Kidney (tissue), 14 donors: ENCODE measurements around the gene THOC6. TPM values are rescaled to one million over a fixed set of nuclear protein-coding genes. Genes with fewer than 3 reads are reported as not detected.

ENCODE experiments used
- DNase-seq, 5 donors: peaks; one replicate each; pipeline ENCODE4 v3.0.0-alpha.2; 2013 to 2020
- FAIRE-seq: peaks from 2 replicates; lab custom pipeline; 2012; peaks lifted over from hg19 to GRCh38; lab: Jason Lieb, UNC
- H3K27ac ChIP-seq, 2 donors: one replicate each; pipeline ENCODE4 v1.7.0; 2013; ENCODE audit warnings: low read depth in 2 of 2, low read length in 2 of 2, inconsistent platforms in 1 of 2
- H3K27me3 ChIP-seq: one replicate; pipeline ENCODE4 v1.7.1; 2013; ENCODE audit warnings: low read length, inconsistent platforms; ENCODE audit not compliant: control insufficient read depth, insufficient read depth
- H3K36me3 ChIP-seq, 3 donors: one replicate each; pipeline versions ENCODE4 v1.7.0 to v1.7.1; 2013; ENCODE audit warnings: low read length in 3 of 3, control low read depth in 1 of 3, inconsistent platforms in 1 of 3; ENCODE audit not compliant: insufficient read depth in 3 of 3, control insufficient read depth in 2 of 3
- H3K4me1 ChIP-seq, 3 donors: one replicate each; pipeline versions ENCODE4 v1.7.0 to v1.7.1; 2013; ENCODE audit warnings: low read length in 3 of 3, inconsistent platforms in 1 of 3, low read depth in 1 of 3; ENCODE audit not compliant: control insufficient read depth in 2 of 3, insufficient read depth in 2 of 3
- H3K4me3 ChIP-seq, 3 donors: one replicate each; pipeline versions ENCODE4 v1.7.0 to v1.8.1; 2013; ENCODE audit warnings: low read length in 3 of 3, control low read depth in 1 of 3, inconsistent platforms in 1 of 3
- H3K9ac ChIP-seq, 3 donors: one replicate each; pipeline versions ENCODE4 v1.7.0 to v1.7.1; 2013; ENCODE audit warnings: low read length in 3 of 3, control low read depth in 1 of 3, inconsistent platforms in 1 of 3
- H3K9me3 ChIP-seq, 3 donors: one replicate each; pipeline versions ENCODE4 v1.7.0 to v1.7.1; 2013; ENCODE audit warnings: low read length in 3 of 3, control low read depth in 1 of 3, inconsistent platforms in 1 of 3; ENCODE audit not compliant: control insufficient read depth in 2 of 3, insufficient read depth in 1 of 3
- CTCF ChIP-seq: IDR thresholded peaks from 3 replicates; pipeline ENCODE4 v1.5.1; 2012; ENCODE audit warnings: mild to moderate bottlenecking, moderate library complexity, borderline replicate concordance; ENCODE audit not compliant: insufficient read depth; ENCODE audit errors: extremely low read depth
- intact Hi-C: fragments of 100-400 bp; cut with DNase I; formaldehyde crosslinking; loops from one replicate; pipeline ENCODE4 v1.11.1; 2022
- polyA plus RNA-seq: library from polyadenylated mRNA; stranded (reverse); fragments of 350-450 nt; fragmentation: Illumina TruSeq; extraction: RNeasy Lipid Tissue Mini Kit (QIAGEN cat#74804); gene quantifications from one replicate; pipeline ENCODE4 v1.2.3, GENCODE V29; 2014; ENCODE audit warnings: low read depth, low replicate concordance; ENCODE audit not compliant: insufficient read depth
- total RNA-seq: library from RNA; stranded (reverse); fragmentation: NEBNext Ultra II Directional; extraction: Animal tissue kit (Norgen Biotek cat#: 25700); gene quantifications from one replicate; pipeline ENCODE4 v1.2.1, GENCODE V29; 2021
- donor health status: control.
- donor health status: control.
- donor health status: control.
- donor health status: control.
- donor health status: control.
- donor health status: DM: yes; HTN: yes; CAD: no.
- donor health status: Normal renal cell carcinoma (clear cell type).

THOC6 gene
- total and polyA plus RNA-seq, 2 donors from 2014 or later = 21.2 to 26.1 TPM

GRCh38 chr16:2985462-2985861 is 38.4 kb upstream of the THOC6 start:
- Histone ChIP-seq H3K27me3 (no peaks in the 10 kb centered on the region), H3K9ac (no peak overlapping the region), H3K27ac (no peak overlapping the region), H3K36me3 (no peaks in the 10 kb centered on the region), H3K4me1 (peaks cover 0 to 3% (median 0%) of the 10 kb centered on the region in 3 donors), H3K4me3 (no peak overlapping the region), H3K9me3 (no peaks in the 10 kb centered on the region)
- intact Hi-C loops = no loop called here
- no peak for TF ChIP-seq CTCF
- FAIRE-seq (no peak), DNase-seq (peak in 1 of 5 donors; percentile 78)

- no peaks in the 10 kb centered on the region for H3K36me3 ChIP-seq
- FAIRE-seq = no peak
- no peak overlapping the region for H3K27ac ChIP-seq
- no peak overlapping the region for H3K9ac ChIP-seq
- intact Hi-C loops = no loop called here
- no peak for DNase-seq
- no peaks in the 10 kb centered on the region for H3K27me3 ChIP-seq
- H3K4me3 ChIP-seq = no peak overlapping the region
- H3K4me1 ChIP-seq = peaks cover 0 to under 1% (median 0%) of the 10 kb centered on the region in 3 donors
- no peaks in the 10 kb centered on the region for H3K9me3 ChIP-seq
- no peak for TF ChIP-seq CTCF
Observed at GRCh38 chr16:2985893-2986355, 37.9 kb upstream of the THOC6 start.

GRCh38 chr16:2986623-2987188 is 37.1 kb upstream of the THOC6 start:
- DNase-seq (no peak), FAIRE-seq (no peak)
- H3K4me3 ChIP-seq = no peak overlapping the region
- H3K27me3 ChIP-seq = no peaks in the 10 kb centered on the region
- no peak overlapping the region for H3K27ac ChIP-seq
- intact Hi-C loops = no loop called here
- TF ChIP-seq CTCF = no peak
- H3K9ac ChIP-seq = no peak overlapping the region
- no peaks in the 10 kb centered on the region for H3K4me1 ChIP-seq
- H3K36me3 ChIP-seq = no peaks in the 10 kb centered on the region
- H3K9me3 ChIP-seq = no peaks in the 10 kb centered on the region

GRCh38 chr16:2987286-2987685 is 36.5 kb upstream of the THOC6 start:
- H3K4me1 ChIP-seq = no peaks in the 10 kb centered on the region
- H3K27ac ChIP-seq = no peak overlapping the region
- intact Hi-C loops = no loop called here
- H3K4me3 ChIP-seq = no peak overlapping the region
- FAIRE-seq (no peak), DNase-seq (no peak)
- H3K36me3 ChIP-seq = no peaks in the 10 kb centered on the region
- no peak overlapping the region for H3K9ac ChIP-seq
- no peaks in the 10 kb centered on the region for H3K9me3 ChIP-seq
- no peaks in the 10 kb centered on the region for H3K27me3 ChIP-seq
- TF ChIP-seq CTCF = no peak
